IMR-90 (cell line): ENCODE measurements around the gene ZNF346. TPM values are rescaled to one million over a fixed set of nuclear protein-coding genes. Genes with fewer than 3 reads are reported as not detected.

Experiments
- ATAC-seq: fragments of 200-7000 bp; cut with Tn5 transposase; 2 replicates; pipeline ENCODE4 v1.9.1; 2020; ENCODE audit warnings: low read depth, mild to moderate bottlenecking, moderate library complexity
- BruUV-seq: library from RNA; stranded (reverse); fragments of 400-500 nt; replicated peaks from 2 replicates; lab custom pipeline; 2021; lab: Mats Ljungman, UMichigan
- CTCF ChIA-PET: fragments of 300-600 bp; formaldehyde crosslinking; extraction: SDS; loops from one replicate; lab custom pipeline; 2021; ENCODE audit warnings: antibody characterized with exemption; lab: Yijun Ruan, JAX
- POLR2A ChIA-PET: fragments of 300-600 bp; sonication (Branson Sonifier 250); formaldehyde crosslinking; loops from one replicate; lab custom pipeline; 2022; ENCODE audit warnings: antibody characterized with exemption; ENCODE audit not compliant: unreplicated experiment; lab: Charles Lee
- DNase-seq: peaks from one replicate; pipeline ENCODE4 v3.0.0; 2013
- H2AFZ ChIP-seq: replicated peaks from 2 replicates; pipeline ENCODE3; 2013; ENCODE audit warnings: low read length, mild to moderate bottlenecking; ENCODE audit not compliant: poor library complexity
- H2AK5ac ChIP-seq: 2 replicates; pipeline ENCODE4 v1.6.1; 2013; ENCODE audit warnings: low read depth, low read length, inconsistent platforms
- H2AK9ac ChIP-seq: replicated peaks from 2 replicates; pipeline ENCODE3; 2013; ENCODE audit warnings: mild to moderate bottlenecking, low read depth, low read length, moderate library complexity; ENCODE audit not compliant: poor library complexity
- H2BK120ac ChIP-seq: 2 replicates; pipeline ENCODE4 v1.6.1; 2013; ENCODE audit warnings: low read depth, low read length, inconsistent platforms
- H2BK15ac ChIP-seq: 3 replicates; pipeline ENCODE4 v1.6.1; 2013; ENCODE audit warnings: low read depth, low read length, inconsistent platforms
- H2BK20ac ChIP-seq: 2 replicates; pipeline ENCODE4 v1.6.1; 2013; ENCODE audit warnings: low read depth, mild to moderate bottlenecking, inconsistent platforms, low read length, moderate library complexity
- H2BK5ac ChIP-seq: 2 replicates; pipeline ENCODE4 v1.6.1; 2013; ENCODE audit warnings: mild to moderate bottlenecking, low read depth, low read length, inconsistent platforms; ENCODE audit not compliant: poor library complexity, severe bottlenecking
- H3K14ac ChIP-seq: replicated peaks from 2 replicates; pipeline ENCODE4 v1.6.1; 2013; ENCODE audit warnings: low read depth, low read length, inconsistent platforms
- H3K18ac ChIP-seq: 2 replicates; pipeline ENCODE4 v1.6.1; 2013; ENCODE audit warnings: low read depth, low read length, control low read depth
- H3K23ac ChIP-seq: 2 replicates; pipeline ENCODE4 v1.6.1; 2013; ENCODE audit warnings: low read depth, low read length, inconsistent platforms
- H3K27ac ChIP-seq: 2 replicates; pipeline ENCODE4 v1.5.1; 2013; ENCODE audit warnings: mild to moderate bottlenecking, control low read depth, low read length; ENCODE audit not compliant: insufficient read depth
- H3K27me3 ChIP-seq: 2 replicates; pipeline ENCODE4 v1.6.1; 2013; ENCODE audit warnings: low read length; ENCODE audit not compliant: control insufficient read depth, insufficient read depth
- H3K36me3 ChIP-seq: 2 replicates; pipeline ENCODE4 v1.6.1; 2013; ENCODE audit warnings: low read length, mixed read lengths; ENCODE audit not compliant: control insufficient read depth, insufficient read depth
- H3K4ac ChIP-seq: 2 replicates; pipeline ENCODE4 v1.6.1; 2013; ENCODE audit warnings: low read depth, low read length, inconsistent platforms
- H3K4me1 ChIP-seq: 2 replicates; pipeline ENCODE4 v1.6.1; 2013; ENCODE audit warnings: low read length, mixed read lengths; ENCODE audit not compliant: control insufficient read depth, insufficient read depth
- H3K4me2 ChIP-seq: 2 replicates; pipeline ENCODE4 v1.6.1; 2013; ENCODE audit warnings: low read depth, mild to moderate bottlenecking, control low read depth, low read length, moderate library complexity
- H3K4me3 ChIP-seq: 2 replicates; pipeline ENCODE4 v1.5.1; 2013; ENCODE audit warnings: low read depth, mild to moderate bottlenecking, control low read depth, low read length, moderate library complexity; ENCODE audit not compliant: insufficient read depth
- H3K56ac ChIP-seq: 2 replicates; pipeline ENCODE4 v1.6.1; 2013; ENCODE audit warnings: low read length, inconsistent platforms; ENCODE audit not compliant: insufficient read depth; ENCODE audit errors: extremely low read depth
- H3K79me1 ChIP-seq, 2 experiments: 2 replicates each; pipeline ENCODE4 v1.6.1; 2013; ENCODE audit warnings: low read length in 2 of 2, inconsistent platforms in 1 of 2, low read depth in 1 of 2
- H3K9ac ChIP-seq: 2 replicates; pipeline ENCODE4 v1.6.1; 2013; ENCODE audit warnings: low read depth, low read length, control low read depth
- H3K9me1 ChIP-seq: 2 replicates; pipeline ENCODE4 v1.6.1; 2013; ENCODE audit warnings: low read length, inconsistent platforms; ENCODE audit not compliant: insufficient read depth
- H3K9me3 ChIP-seq: 2 replicates; pipeline ENCODE4 v1.6.1; 2013; ENCODE audit warnings: low read length; ENCODE audit not compliant: control insufficient read depth, insufficient read depth
- H4K20me1 ChIP-seq: 2 replicates; pipeline ENCODE4 v1.6.1; 2013; ENCODE audit warnings: low read length, inconsistent platforms; ENCODE audit not compliant: insufficient read depth
- H4K5ac ChIP-seq: 2 replicates; pipeline ENCODE4 v1.6.1; 2013; ENCODE audit warnings: mild to moderate bottlenecking, low read depth, low read length, control low read depth
- H4K8ac ChIP-seq, 2 experiments: 2 replicates each; pipeline ENCODE4 v1.6.1; 2013; ENCODE audit warnings: low read depth in 2 of 2, low read length in 2 of 2, control low read depth in 1 of 2, inconsistent platforms in 1 of 2
- H4K91ac ChIP-seq: 2 replicates; pipeline ENCODE4 v1.6.1; 2013; ENCODE audit warnings: low read depth, low read length, inconsistent platforms; ENCODE audit not compliant: insufficient read depth
- BHLHE40 ChIP-seq: fragments of 150-350 bp; IDR thresholded peaks from 2 replicates; pipeline ENCODE4 v1.6.1; 2016; ENCODE audit warnings: mild to moderate bottlenecking, low read depth, low read length
- CEBPB ChIP-seq: IDR thresholded peaks from 2 replicates; pipeline ENCODE4 v1.6.1; 2012; ENCODE audit warnings: low read depth, low read length, improper control_type of control experiment
- CHD1 ChIP-seq: IDR thresholded peaks from 2 replicates; pipeline ENCODE4 v1.6.1; 2012; ENCODE audit warnings: low read depth, low read length, improper control_type of control experiment
- CTCF ChIP-seq: conservative IDR thresholded peaks from 2 replicates; pipeline ENCODE4 v1.5.1; 2012; ENCODE audit warnings: mild to moderate bottlenecking, low read depth, low read length, improper control_type of control experiment
- ELK1 ChIP-seq: fragments of 150-350 bp; IDR thresholded peaks from 2 replicates; pipeline ENCODE4 v1.6.1; 2016; ENCODE audit warnings: low read depth, mild to moderate bottlenecking, low read length, moderate library complexity, borderline replicate concordance
- FOS ChIP-seq: fragments of 150-350 bp; IDR thresholded peaks from 2 replicates; pipeline ENCODE4 v1.6.1; 2016; ENCODE audit warnings: low read depth, low read length
- MAFK ChIP-seq: IDR thresholded peaks from 2 replicates; pipeline ENCODE4 v1.6.1; 2012; ENCODE audit warnings: low read depth, low read length, improper control_type of control experiment
- MAZ ChIP-seq: IDR thresholded peaks from 2 replicates; pipeline ENCODE4 v1.6.1; 2012; ENCODE audit warnings: low read depth, mild to moderate bottlenecking, low read length, improper control_type of control experiment, moderate library complexity, borderline replicate concordance
- MXI1 ChIP-seq: IDR thresholded peaks from 2 replicates; pipeline ENCODE4 v1.6.1; 2012; ENCODE audit warnings: low read depth, mild to moderate bottlenecking, low read length, moderate library complexity, borderline replicate concordance
- NFE2L2 ChIP-seq: fragments of 150-350 bp; IDR thresholded peaks from 2 replicates; pipeline ENCODE4 v1.6.1; 2016; ENCODE audit warnings: low read depth, mild to moderate bottlenecking, low read length
- POLR2A ChIP-seq: IDR thresholded peaks from 2 replicates; pipeline ENCODE4 v1.6.1; 2012; ENCODE audit warnings: mild to moderate bottlenecking, low read depth, low read length
- RAD21 ChIP-seq: IDR thresholded peaks from 2 replicates; pipeline ENCODE4 v1.6.1; 2012; ENCODE audit warnings: low read length, improper control_type of control experiment
- RCOR1 ChIP-seq: IDR thresholded peaks from 2 replicates; pipeline ENCODE4 v1.6.1; 2012; ENCODE audit warnings: mild to moderate bottlenecking, low read length, improper control_type of control experiment; ENCODE audit not compliant: insufficient replicate concordance
- RFX5 ChIP-seq: IDR thresholded peaks from 2 replicates; pipeline ENCODE4 v1.8.0; 2012; ENCODE audit warnings: low read depth, mild to moderate bottlenecking, low read length, moderate library complexity
- USF2 ChIP-seq: fragments of 150-350 bp; IDR thresholded peaks from 2 replicates; pipeline ENCODE4 v1.6.1; 2017; ENCODE audit warnings: mild to moderate bottlenecking, antibody characterized with exemption, low read length, low read depth
- WGBS, 2 experiments: methylation state at CpG; one replicate each; pipeline versions ENCODE4 v1.1.5 to v1.1.7; 2013; ENCODE audit warnings: missing lambda C conversion rate in 2 of 2; ENCODE audit not compliant: insufficient read length in 1 of 2; ENCODE audit errors: extremely low coverage in 2 of 2; 5-methylcytosine and 5-hydroxymethylcytosine counted together
- dilution Hi-C: fragments of 300-500 bp; cut with HindIII; formaldehyde crosslinking; loops from one replicate; pipeline ENCODE4 v1.14.3; 2018; ENCODE audit warnings: low sequenced_read_pairs; ENCODE audit not compliant: unreplicated experiment
- in situ Hi-C: fragments of 300-500 bp; cut with MboI; formaldehyde crosslinking; loops from 3 replicates; pipeline ENCODE4 v1.14.3; 2019; ENCODE audit warnings: low sequenced_read_pairs, inconsistent platforms, mixed read lengths
- intact Hi-C: fragments of 100-400 bp; cut with micrococcal nuclease; formaldehyde crosslinking; loops from 2 replicates; pipeline ENCODE4 v1.10.0; 2022
- polyA plus RNA-seq, 3 experiments: library from polyadenylated mRNA; depleted of rRNA; stranded (reverse); fragments of >200 nt; gene quantifications; 2 replicates each; pipeline ENCODE4 v1.2.3, GENCODE V29; 2012; ENCODE audit warnings: low replicate concordance in 1 of 3
- total RNA-seq: library from RNA; depleted of rRNA; stranded (reverse); fragments of >200 nt; gene quantifications from 2 replicates; pipeline ENCODE4 v1.2.3, GENCODE V29; 2012

ZNF346 gene
- total and polyA plus RNA-seq, 2 of the 4 experiments (the other 2 are of a cell fraction) = 15.1 to 17.0 TPM

- no peak overlapping the region for H3K9ac ChIP-seq
- no peaks in the 10 kb centered on the region for H3K27me3 ChIP-seq
- no TSS peak for BruUV-seq
- H3K27ac ChIP-seq = no peak overlapping the region
- CTCF ChIA-PET = no interaction called here
- 100% methylated on average over 1 of the region's 5 CpGs; no CpG with 5 or more reads in 1 of the 2 experiments for WGBS, 2 experiments
- peaks cover 10% of the 10 kb centered on the region; the same call in 1 of the 2 replicates for H4K20me1 ChIP-seq
- no peak overlapping the region for H4K8ac ChIP-seq
- H3K23ac ChIP-seq = no peak overlapping the region
- ATAC-seq (no peak), DNase-seq (no peak)
- no peak overlapping the region for H2BK20ac ChIP-seq
- H2AFZ ChIP-seq = no peak overlapping the region
- no peak overlapping the region for H3K4me2 ChIP-seq
- H2BK5ac ChIP-seq = no peak overlapping the region
- H3K36me3 ChIP-seq = peaks cover 8% of the 10 kb centered on the region
- H2AK9ac ChIP-seq = no peak overlapping the region
- peaks cover 2% of the 10 kb centered on the region for H3K4me1 ChIP-seq
- no peak overlapping the region for H4K5ac ChIP-seq
- no peak overlapping the region for H3K18ac ChIP-seq
- H3K14ac ChIP-seq = no peak overlapping the region
- no peak overlapping the region for H2AK5ac ChIP-seq
- H3K4me3 ChIP-seq = no peak overlapping the region
- POLR2A ChIA-PET = no interaction called here
- peaks cover 22 to 67% of the 10 kb centered on the region in 2 experiments for H3K79me1 ChIP-seq
- H3K9me1 ChIP-seq = peaks cover 5% of the 10 kb centered on the region
- no peak overlapping the region for H2BK15ac ChIP-seq
- intact Hi-C loops = no loop called here
- in situ Hi-C loops = no loop called here
- no peaks in the 10 kb centered on the region for H3K9me3 ChIP-seq
- no peak overlapping the region for H3K4ac ChIP-seq
- H4K91ac ChIP-seq = no peak overlapping the region
- no peak overlapping the region for H2BK120ac ChIP-seq
- no peak overlapping the region for H3K56ac ChIP-seq
- TF ChIP-seq RCOR1 (no peak), MXI1 (no peak), ELK1 (no peak), MAFK (no peak), POLR2A (no peak), NFE2L2 (no peak), MAZ (no peak), CTCF (no peak), CEBPB (no peak), RAD21 (no peak), USF2 (no peak), CHD1 (no peak), BHLHE40 (no peak), FOS (no peak), RFX5 (no peak)
- dilution Hi-C loops = no loop called here
Observed at GRCh38 chr5:177036921-177037320, 14.4 kb downstream of the ZNF346 start.
